BLaER1 (cell line): ENCODE measurements around the gene EPS8L2.
A peak's percentile ranks its signal among the peaks of the same experiment; 100 is the strongest.

Experiments
- H3K27ac ChIP-seq: shearing (Covaris generic); formaldehyde crosslinking; 2 replicates; pipeline ENCODE4 v1.8.1; 2022
- H3K27me3 ChIP-seq: shearing (Covaris generic); formaldehyde crosslinking; 2 replicates; pipeline ENCODE4 v1.8.1; 2022
- H3K36me3 ChIP-seq: shearing (Covaris generic); formaldehyde crosslinking; 2 replicates; pipeline ENCODE4 v1.8.1; 2022
- H3K4me1 ChIP-seq: shearing (Covaris generic); formaldehyde crosslinking; 2 replicates; pipeline ENCODE4 v1.8.1; 2022
- H3K4me2 ChIP-seq: shearing (Covaris generic); formaldehyde crosslinking; 2 replicates; pipeline ENCODE4 v1.8.1; 2022
- H3K4me3 ChIP-seq: shearing (Covaris generic); formaldehyde crosslinking; 2 replicates; pipeline ENCODE4 v1.8.1; 2022
- H3K9ac ChIP-seq: shearing (Covaris generic); formaldehyde crosslinking; 2 replicates; pipeline ENCODE4 v1.8.1; 2022
- H3K9me3 ChIP-seq: shearing (Covaris generic); formaldehyde crosslinking; 2 replicates; pipeline ENCODE4 v1.8.1; 2022
- H4K20me1 ChIP-seq: shearing (Covaris generic); formaldehyde crosslinking; 2 replicates; pipeline ENCODE4 v1.8.1; 2022
- Cebpa-rat ChIP-seq: shearing (Covaris generic); IDR thresholded peaks from 2 replicates; pipeline ENCODE4 v1.8.1; 2022

Gene EPS8L2

GRCh38 chr11:770642-771616 lies 64.9 kb downstream of the EPS8L2 start:
- Histone ChIP-seq H3K36me3 (peaks cover 91% of the 10 kb centered on the region), H3K27me3 (no peaks in the 10 kb centered on the region), H3K9me3 (no peaks in the 10 kb centered on the region), H3K9ac (no peak overlapping the region), H3K4me1 (peaks cover 24% of the 10 kb centered on the region), H3K27ac (no peak overlapping the region), H3K4me3 (no peak overlapping the region), H3K4me2 (no peak overlapping the region), H4K20me1 (peaks cover 94% of the 10 kb centered on the region)
- no peak for TF ChIP-seq Cebpa-rat

GRCh38 chr11:771617-772204 lies 65.7 kb downstream of the EPS8L2 start:
- Histone ChIP-seq H4K20me1 (peaks cover 94% of the 10 kb centered on the region), H3K27me3 (no peaks in the 10 kb centered on the region), H3K27ac (no peak overlapping the region), H3K9me3 (no peaks in the 10 kb centered on the region), H3K4me2 (no peak overlapping the region), H3K4me1 (peaks cover 30% of the 10 kb centered on the region), H3K4me3 (no peak overlapping the region), H3K9ac (no peak overlapping the region), H3K36me3 (peaks cover 83% of the 10 kb centered on the region)
- TF ChIP-seq Cebpa-rat: no peak

- Histone ChIP-seq H3K27me3 (no peaks in the 10 kb centered on the region), H3K36me3 (peaks cover 73% of the 10 kb centered on the region), H3K4me1 (peaks cover 30% of the 10 kb centered on the region), H4K20me1 (peaks cover 86% of the 10 kb centered on the region), H3K27ac (no peak overlapping the region), H3K4me2 (no peak overlapping the region), H3K4me3 (no peak overlapping the region), H3K9me3 (no peaks in the 10 kb centered on the region), H3K9ac (no peak overlapping the region)
- TF ChIP-seq Cebpa-rat: no peak
Measured at GRCh38 chr11:772429-773390, 66.7 kb downstream of the EPS8L2 start.

DNA sequence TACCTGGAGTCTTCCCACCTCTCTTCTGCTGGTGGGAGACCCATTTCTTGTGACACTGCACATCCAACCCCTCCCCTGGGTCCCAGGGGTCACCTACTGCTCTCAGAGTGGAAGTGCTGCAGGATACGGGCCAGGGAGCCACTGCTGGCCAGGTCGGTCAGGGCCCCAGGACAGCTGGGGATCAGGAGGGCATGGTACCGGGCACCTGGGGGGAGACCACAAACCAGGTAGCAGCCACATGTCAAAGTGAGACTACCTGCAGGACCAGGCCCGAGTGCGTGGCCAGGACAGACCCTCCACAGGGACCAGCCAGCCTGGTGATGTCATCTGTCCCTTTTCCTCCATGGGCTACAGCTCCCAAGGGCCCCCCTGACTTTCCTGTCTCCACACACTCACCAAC lies 67.4 kb downstream of the EPS8L2 start:
- H3K9ac ChIP-seq: peak overlapping the region; percentile 43; the same call in 1 of the 2 replicates
- peaks cover 35% of the 10 kb centered on the region for H3K4me1 ChIP-seq
- no peak for TF ChIP-seq Cebpa-rat
- H3K9me3 ChIP-seq: no peaks in the 10 kb centered on the region
- no peak overlapping the region for H3K4me3 ChIP-seq
- 0 out of 2 replicates have a peak overlapping the region, but pooled peaks have one; percentile 35 for H3K27ac ChIP-seq
- H3K36me3 ChIP-seq: peaks cover 67% of the 10 kb centered on the region
- peaks cover 82% of the 10 kb centered on the region for H4K20me1 ChIP-seq
- no peaks in the 10 kb centered on the region for H3K27me3 ChIP-seq
- H3K4me2 ChIP-seq: no peak overlapping the region

GRCh38 chr11:773830-774229 lies 67.8 kb downstream of the EPS8L2 start:
- Histone ChIP-seq H3K4me3 (no peak overlapping the region), H3K9ac (peak overlapping the region; percentile 43), H4K20me1 (peaks cover 80% of the 10 kb centered on the region), H3K27me3 (no peaks in the 10 kb centered on the region), H3K36me3 (peaks cover 65% of the 10 kb centered on the region), H3K4me2 (peak overlapping the region; percentile 14; the same call in 1 of the 2 replicates), H3K27ac (0 out of 2 replicates have a peak overlapping the region, but pooled peaks have one; percentile 35), H3K4me1 (peaks cover 39% of the 10 kb centered on the region), H3K9me3 (no peaks in the 10 kb centered on the region)
- TF ChIP-seq Cebpa-rat: no peak

GRCh38 chr11:774873-775592 lies 69.0 kb downstream of the EPS8L2 start:
- no peak for TF ChIP-seq Cebpa-rat
- Histone ChIP-seq H3K36me3 (peaks cover 68% of the 10 kb centered on the region), H3K9me3 (no peaks in the 10 kb centered on the region), H3K9ac (peak overlapping the region; percentile 89; the same call in 1 of the 2 replicates), H3K4me1 (peaks cover 51% of the 10 kb centered on the region), H3K27ac (no peak overlapping the region), H4K20me1 (peaks cover 74% of the 10 kb centered on the region), H3K4me2 (peak overlapping the region; percentile 96), H3K27me3 (no peaks in the 10 kb centered on the region), H3K4me3 (no peak overlapping the region)

DNA sequence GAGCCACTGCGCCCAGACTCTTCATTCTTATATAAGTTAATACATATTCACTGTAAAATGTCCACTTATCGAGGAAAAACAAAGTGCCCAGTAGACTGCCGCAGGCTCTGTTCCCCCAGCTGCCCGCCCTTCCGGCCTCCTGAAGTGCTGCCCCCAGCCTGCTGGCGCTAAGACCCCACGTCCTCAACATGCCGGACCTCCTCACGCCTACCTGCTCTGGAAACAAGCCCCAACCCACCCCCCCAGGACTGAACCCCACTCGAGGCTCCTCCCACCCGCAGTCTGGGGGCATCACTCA lies 70.2 kb downstream of the EPS8L2 start:
- Histone ChIP-seq H3K27me3 (no peaks in the 10 kb centered on the region), H4K20me1 (peaks cover 62% of the 10 kb centered on the region), H3K36me3 (peaks cover 62% of the 10 kb centered on the region), H3K4me1 (peaks cover 62% of the 10 kb centered on the region), H3K4me2 (peak overlapping the region; percentile 96), H3K4me3 (peak overlapping the region; percentile 79), H3K9ac (peak overlapping the region; percentile 89), H3K27ac (peak overlapping the region; percentile 80), H3K9me3 (no peaks in the 10 kb centered on the region)
- TF ChIP-seq Cebpa-rat: no peak

DNA sequence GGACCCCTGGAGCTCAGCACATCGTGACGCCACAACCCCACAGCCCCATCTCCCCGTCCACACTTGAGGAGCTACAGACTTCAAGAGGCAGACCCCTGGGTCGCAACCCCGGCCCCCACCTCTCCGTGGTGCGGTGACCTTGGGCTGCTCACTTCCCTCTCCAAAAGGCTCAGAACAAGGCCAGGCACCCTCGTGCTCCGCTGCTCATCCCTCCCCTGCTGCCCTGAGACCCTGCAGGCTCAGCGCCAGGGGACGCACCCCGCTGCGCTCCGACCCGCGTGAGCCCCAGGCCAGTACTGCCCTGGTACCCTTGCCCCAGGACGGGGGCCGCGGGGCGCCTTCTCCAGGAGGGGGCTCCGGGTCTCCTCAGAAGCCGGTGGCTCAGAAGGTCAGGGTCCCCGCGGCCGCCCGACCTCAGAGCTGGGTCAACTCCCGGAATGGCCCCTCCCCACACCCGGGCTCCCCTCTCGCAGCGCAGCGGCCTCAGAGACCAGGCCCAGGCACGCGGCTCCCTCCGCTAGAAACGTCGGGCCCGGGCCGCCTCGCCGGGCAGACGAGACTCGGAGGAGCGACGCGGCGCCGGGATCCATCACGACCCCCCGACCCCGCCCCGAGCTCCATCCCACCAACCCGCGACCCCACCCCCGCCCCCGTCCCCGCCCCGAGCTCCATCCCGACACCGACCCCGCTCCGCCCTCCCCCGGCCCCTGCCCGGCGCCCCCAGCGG lies 70.7 kb downstream of the EPS8L2 start:
- Histone ChIP-seq H3K27ac (peak overlapping the region; percentile 80), H4K20me1 (peaks cover 58% of the 10 kb centered on the region)

More for the DNA sequence above, 70.7 kb downstream of the EPS8L2 start:
- Histone ChIP-seq H3K4me3 (peak overlapping the region; percentile 79), H3K36me3 (peaks cover 58% of the 10 kb centered on the region), H3K4me2 (peak overlapping the region; percentile 96), H3K9me3 (no peaks in the 10 kb centered on the region), H3K27me3 (no peaks in the 10 kb centered on the region), H3K9ac (peak overlapping the region; percentile 89), H3K4me1 (peaks cover 67% of the 10 kb centered on the region)
- TF ChIP-seq Cebpa-rat: no peak
